Muscle of back (tissue), 11 donors: ENCODE measurements around the gene KCNC2. TPM values are rescaled to one million over a fixed set of nuclear protein-coding genes. Genes with fewer than 3 reads are reported as not detected.
A peak's percentile ranks its signal among the peaks of the same experiment; 100 is the strongest.

Experiments
- DNase-seq, 3 donors: peaks; one replicate each; pipeline versions ENCODE4 v3.0.0 to v3.0.0-alpha.2; 2013
- polyA plus RNA-seq, 10 donors: library from polyadenylated mRNA; unstranded; fragments of 120-200 nt; gene quantifications; one replicate each; pipeline ENCODE4 v1.2.1, GENCODE V29; 2013; ENCODE audit not compliant: insufficient read length in 10 of 10

The KCNC2 gene
- polyA plus RNA-seq, 10 donors: 0.30 to 0.99 (median 0.49) TPM

DNA sequence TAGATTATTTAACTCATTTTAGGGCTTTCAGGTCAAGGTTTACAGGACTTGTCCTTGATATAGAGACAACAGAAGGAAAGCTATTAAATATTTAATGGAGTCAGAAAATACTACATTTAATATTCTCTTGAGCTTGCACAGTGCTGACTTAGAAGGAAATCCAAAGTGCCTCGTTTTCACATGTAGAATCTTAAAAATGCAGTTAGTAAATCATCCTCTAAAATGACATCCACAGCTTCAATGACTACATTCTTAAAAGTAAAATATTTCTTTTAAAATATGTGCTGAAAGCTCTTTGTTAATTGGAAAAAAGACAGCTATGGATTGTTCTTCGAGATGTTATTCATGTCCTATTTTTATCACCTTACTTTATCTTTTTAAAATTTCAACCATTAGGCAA lies 146.9 kb downstream of the KCNC2 start:
- no peak for DNase-seq

DNA sequence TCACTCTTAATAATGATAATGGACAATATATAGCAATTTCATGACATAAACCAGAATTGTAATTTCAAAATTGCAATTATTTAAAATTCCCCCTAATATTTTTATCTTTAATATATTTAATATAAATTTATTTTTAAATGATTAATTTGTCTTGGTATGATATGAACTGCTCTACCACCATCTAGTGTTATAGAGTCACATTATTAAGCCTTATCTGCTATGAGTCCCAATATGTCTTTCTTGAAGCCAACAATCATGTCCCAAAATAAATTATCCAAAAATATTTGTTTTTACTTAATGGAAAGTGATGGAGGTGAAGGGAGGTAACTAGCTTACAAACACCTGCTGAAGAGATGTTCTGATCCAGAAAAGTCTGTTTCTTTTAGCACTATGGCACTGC lies 151.4 kb downstream of the KCNC2 start:
- no peak for DNase-seq

GRCh38 chr12:75048767-75049166 lies 160.9 kb downstream of the KCNC2 start:
- no peak for DNase-seq

DNA sequence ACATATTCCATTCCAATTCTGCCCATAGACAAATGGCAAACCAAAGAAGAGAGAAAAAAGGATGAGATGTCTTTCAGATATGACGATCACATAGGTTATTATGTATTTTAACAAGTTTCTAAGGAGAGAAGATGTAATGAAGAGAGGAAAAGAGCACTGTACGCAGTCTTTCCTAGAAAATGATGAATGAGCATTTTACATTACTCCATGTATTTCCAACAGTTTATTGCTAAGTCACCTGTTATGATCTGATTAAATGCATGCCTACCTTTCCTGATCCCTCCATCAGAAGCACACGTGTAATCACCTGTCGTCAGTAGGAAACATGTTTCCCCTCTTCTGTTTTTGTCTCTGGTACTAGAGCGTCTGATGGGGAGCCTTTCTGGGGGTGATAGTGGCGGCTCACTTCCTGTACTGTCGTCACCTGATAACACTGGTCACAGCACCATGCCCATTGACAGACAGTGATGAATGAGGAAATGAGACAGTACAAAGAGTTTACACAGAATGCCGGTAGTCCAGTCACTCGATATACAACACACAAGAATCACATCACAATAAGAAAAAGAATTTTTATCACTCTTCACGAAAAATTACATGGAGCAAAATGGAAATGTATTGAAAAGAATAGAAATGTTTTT lies 161.6 kb downstream of the KCNC2 start:
- DNase-seq: no peak

DNA sequence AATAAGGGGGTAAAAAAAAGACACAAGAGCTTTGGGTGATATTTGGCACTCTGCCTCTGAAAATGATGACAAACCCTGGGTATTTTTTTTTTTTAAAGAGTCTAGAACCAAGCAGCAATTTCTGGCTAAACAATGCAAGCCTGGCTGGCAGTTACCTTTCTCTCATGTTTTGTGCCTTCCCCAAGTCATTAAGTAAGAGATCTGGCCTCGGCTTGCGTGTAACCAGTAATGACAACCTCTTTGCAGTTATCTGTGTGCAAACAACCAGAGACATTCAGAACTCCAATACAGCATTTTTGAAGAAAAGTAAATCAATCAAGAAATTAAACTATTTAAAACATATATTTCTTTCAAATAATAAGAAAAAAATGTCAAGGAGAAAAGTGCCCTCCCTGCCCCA lies 167.5 kb downstream of the KCNC2 start:
- DNase-seq: no peak

- peak in 1 of 3 donors; percentile 4 for DNase-seq
Measured at GRCh38 chr12:75041472-75041871, 168.2 kb downstream of the KCNC2 start.

- no peak for DNase-seq
Measured at GRCh38 chr12:75020068-75020557, 189.5 kb downstream of the KCNC2 start.

- no peak for DNase-seq
Measured at GRCh38 chr12:75011120-75011519, 198.5 kb downstream of the KCNC2 start.

GRCh38 chr12:75007133-75007532 lies 202.5 kb downstream of the KCNC2 start:
- DNase-seq: no peak

GRCh38 chr12:75000120-75000519 lies 209.5 kb downstream of the KCNC2 start:
- no peak for DNase-seq

- DNase-seq: no peak
Measured at GRCh38 chr12:74999474-74999873, 210.2 kb downstream of the KCNC2 start.

Other genes starting within 250 kb of the KCNC2 start
- gene CAPS2, start 120.5 kb upstream of the KCNC2 start, polyA plus RNA-seq: 1 to 10 TPM; 1.7 to 4.7 (median 2.3) TPM
- gene GLIPR1L1, start 124.8 kb upstream of the KCNC2 start, polyA plus RNA-seq: under 1 TPM in 6 of 10 donors, not detected in 4; 0.20 to 0.71 (median 0.32) TPM
- gene GLIPR1L2, start 181.2 kb upstream of the KCNC2 start, polyA plus RNA-seq: 1 to 10 TPM in 5 of 10 donors, under 1 TPM in 5; 0.23 to 2.0 (median 1.1) TPM